A549 (cell line): ENCODE data around the gene CPNE4.

Experiments
- CBX8 ChIP-seq: fragments of 200-600 bp; sonication (generic); IDR thresholded peaks from 2 replicates; pipeline ENCODE4 v1.6.1; 2016
- CHD2 ChIP-seq: fragments of 150-350 bp; IDR thresholded peaks from 2 replicates; pipeline ENCODE4 v1.6.1; 2014; ENCODE audit warnings: low read length; ENCODE audit not compliant: partially characterized antibody
- CTCF ChIP-seq: fragments of >200 bp; sonication (Bioruptor Twin); formaldehyde crosslinking; IDR thresholded peaks from 3 replicates; pipeline ENCODE4 v1.5.1; 2016
- MAFK ChIP-seq: fragments of 450-650 bp; IDR thresholded peaks from 2 replicates; pipeline ENCODE4 v1.6.1; 2014; ENCODE audit not compliant: partially characterized antibody
- POLR2A ChIP-seq: IDR thresholded peaks from 2 replicates; pipeline ENCODE4 v1.6.1; 2012; ENCODE audit warnings: mild to moderate bottlenecking, low read length
- REST ChIP-seq: fragments of 200-600 bp; sonication (generic); IDR thresholded peaks from 2 replicates; pipeline ENCODE4 v1.6.1; 2016; ENCODE audit warnings: antibody characterized with exemption, mild to moderate bottlenecking, moderate library complexity
- SREBF2 ChIP-seq: fragments of 450-650 bp; IDR thresholded peaks from 2 replicates; pipeline ENCODE4 v1.6.1; 2014; ENCODE audit warnings: mild to moderate bottlenecking, moderate library complexity
- TP53 ChIP-seq: fragments of 250-450 bp; sonication (Bioruptor Pico); IDR thresholded peaks from 2 replicates; pipeline ENCODE4 v1.5.0; 2021; ENCODE audit warnings: mild to moderate bottlenecking, moderate library complexity
- TF ChIP-seq, protein P1 (sequence below): IDR thresholded peaks from 2 replicates; pipeline ENCODE4 v1.6.1; 2012

DNA sequence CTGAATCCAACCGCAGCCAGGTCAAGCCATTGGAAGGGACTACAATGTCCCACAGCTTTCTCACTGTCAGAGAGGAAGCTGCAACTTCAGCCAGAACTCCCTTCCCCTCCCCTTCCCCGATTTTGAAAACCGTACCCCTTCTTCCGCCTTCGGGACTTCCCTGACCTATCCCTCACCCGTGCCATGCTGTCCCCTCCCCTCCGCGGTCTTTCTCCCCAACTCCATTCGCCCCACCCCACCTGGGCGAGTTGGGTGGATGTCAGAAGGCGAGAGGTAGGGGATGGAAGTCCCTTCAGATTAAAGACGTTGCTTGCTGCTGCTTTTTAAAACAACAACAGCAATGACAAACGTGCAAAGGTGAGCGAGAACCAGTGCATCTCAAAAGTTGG lies 723 bp downstream of the CPNE4 start:
- TF ChIP-seq CTCF (no peak), CBX8 (no peak), REST (no peak), SREBF2 (no peak), CHD2 (no peak), TP53 (CRISPR knock-in tag) (no peak), POLR2A (no peak), MAFK (no peak)
- TF ChIP-seq, protein P1, sequence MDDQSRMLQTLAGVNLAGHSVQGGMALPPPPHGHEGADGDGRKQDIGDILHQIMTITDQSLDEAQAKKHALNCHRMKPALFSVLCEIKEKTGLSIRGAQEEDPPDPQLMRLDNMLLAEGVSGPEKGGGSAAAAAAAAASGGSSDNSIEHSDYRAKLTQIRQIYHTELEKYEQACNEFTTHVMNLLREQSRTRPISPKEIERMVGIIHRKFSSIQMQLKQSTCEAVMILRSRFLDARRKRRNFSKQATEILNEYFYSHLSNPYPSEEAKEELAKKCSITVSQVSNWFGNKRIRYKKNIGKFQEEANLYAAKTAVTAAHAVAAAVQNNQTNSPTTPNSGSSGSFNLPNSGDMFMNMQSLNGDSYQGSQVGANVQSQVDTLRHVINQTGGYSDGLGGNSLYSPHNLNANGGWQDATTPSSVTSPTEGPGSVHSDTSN, result no peak
